H9 (cell line): ENCODE measurements around the gene RPS27. TPM values are rescaled to one million over a fixed set of nuclear protein-coding genes. Genes with fewer than 3 reads are reported as not detected.

Experiments
- DNase-seq: peaks from one replicate; pipeline ENCODE4 v3.0.0-alpha.2; 2017
- H2AFZ ChIP-seq: one replicate; pipeline ENCODE4 v1.6.1; 2013; ENCODE audit warnings: mild to moderate bottlenecking, low read length, control low read depth, moderate library complexity
- H2AK5ac ChIP-seq: 2 replicates; pipeline ENCODE4 v1.6.1; 2013; ENCODE audit warnings: low read length, control low read depth, mixed read lengths; ENCODE audit not compliant: insufficient read length
- H2BK120ac ChIP-seq: one replicate; pipeline ENCODE4 v1.6.1; 2013; ENCODE audit warnings: low read depth, mild to moderate bottlenecking, low read length, control low read depth, inconsistent platforms; ENCODE audit not compliant: poor library complexity, severe bottlenecking
- H2BK12ac ChIP-seq: 2 replicates; pipeline ENCODE4 v1.6.1; 2013; ENCODE audit warnings: low read length, control low read depth, mixed read lengths, low read depth; ENCODE audit not compliant: insufficient read length
- H2BK15ac ChIP-seq: 2 replicates; pipeline ENCODE4 v1.6.1; 2013; ENCODE audit warnings: low read depth, low read length, control low read depth
- H2BK20ac ChIP-seq: one replicate; pipeline ENCODE4 v1.6.1; 2013; ENCODE audit warnings: low read depth, mild to moderate bottlenecking, low read length, control low read depth, inconsistent platforms; ENCODE audit not compliant: poor library complexity, severe bottlenecking
- H2BK5ac ChIP-seq: 2 replicates; pipeline ENCODE4 v1.6.1; 2013; ENCODE audit warnings: low read length, control low read depth, mixed read lengths; ENCODE audit not compliant: insufficient read length
- H3K14ac ChIP-seq: 2 replicates; pipeline ENCODE4 v1.6.1; 2013; ENCODE audit warnings: low read length, control low read depth; ENCODE audit not compliant: insufficient read depth
- H3K18ac ChIP-seq: 2 replicates; pipeline ENCODE4 v1.6.1; 2013; ENCODE audit warnings: low read depth, mild to moderate bottlenecking, mixed read lengths, low read length, control low read depth; ENCODE audit not compliant: insufficient read length
- H3K23ac ChIP-seq: 2 replicates; pipeline ENCODE4 v1.6.1; 2013; ENCODE audit warnings: low read length, control low read depth, mixed read lengths, low read depth; ENCODE audit not compliant: insufficient read length
- H3K23me2 ChIP-seq: 2 replicates; pipeline ENCODE4 v1.6.1; 2013; ENCODE audit warnings: low read depth, mild to moderate bottlenecking, mixed read lengths, low read length, control low read depth; ENCODE audit not compliant: insufficient read length, poor library complexity, severe bottlenecking
- H3K27ac ChIP-seq: 2 replicates; pipeline ENCODE4 v1.5.1; 2013; ENCODE audit warnings: low read length, control low read depth, mixed read lengths, low read depth; ENCODE audit not compliant: insufficient read length
- H3K27me3 ChIP-seq: 2 replicates; pipeline ENCODE4 v1.6.1; 2013; ENCODE audit warnings: low read length, control low read depth, inconsistent platforms; ENCODE audit not compliant: insufficient read depth
- H3K4ac ChIP-seq: 2 replicates; pipeline ENCODE4 v1.6.1; 2013; ENCODE audit warnings: low read depth, mild to moderate bottlenecking, control low read depth, inconsistent platforms, low read length, moderate library complexity
- H3K4me1 ChIP-seq: 2 replicates; pipeline ENCODE4 v1.6.1; 2013; ENCODE audit warnings: low read length, control low read depth, inconsistent platforms; ENCODE audit not compliant: insufficient read depth
- H3K4me2 ChIP-seq: 2 replicates; pipeline ENCODE4 v1.6.1; 2013; ENCODE audit warnings: low read length, control low read depth, mixed read lengths; ENCODE audit not compliant: insufficient read length, insufficient read depth
- H3K56ac ChIP-seq: 2 replicates; pipeline ENCODE4 v1.6.1; 2013; ENCODE audit warnings: low read depth, mild to moderate bottlenecking, mixed read lengths, low read length, control low read depth; ENCODE audit not compliant: insufficient read length
- H3K79me1 ChIP-seq: 2 replicates; pipeline ENCODE4 v1.6.1; 2013; ENCODE audit warnings: low read depth, mild to moderate bottlenecking, moderate library complexity, low read length, control low read depth, inconsistent platforms; ENCODE audit not compliant: insufficient read depth, poor library complexity, severe bottlenecking
- H3K79me2 ChIP-seq: 2 replicates; pipeline ENCODE4 v1.6.1; 2013; ENCODE audit warnings: low read length, control low read depth, inconsistent platforms; ENCODE audit not compliant: insufficient read depth
- H3K9ac ChIP-seq: 2 replicates; pipeline ENCODE4 v1.6.1; 2013; ENCODE audit warnings: low read length, control low read depth, mixed read lengths; ENCODE audit not compliant: insufficient read length; ENCODE audit errors: extremely low read depth
- H3K9me3 ChIP-seq: one replicate; pipeline ENCODE4 v1.6.1; 2013; ENCODE audit warnings: low read depth, low read length, inconsistent platforms; ENCODE audit not compliant: control insufficient read depth
- H3T11ph ChIP-seq: one replicate; pipeline ENCODE4 v1.6.1; 2013; ENCODE audit warnings: mild to moderate bottlenecking, low read length, control low read depth, inconsistent platforms
- H4K20me1 ChIP-seq: one replicate; pipeline ENCODE4 v1.6.1; 2013; ENCODE audit not compliant: control insufficient read depth, insufficient read length, insufficient read depth
- H4K5ac ChIP-seq: 2 replicates; pipeline ENCODE4 v1.6.1; 2013; ENCODE audit warnings: low read depth, mild to moderate bottlenecking, mixed read lengths, low read length, control low read depth; ENCODE audit not compliant: insufficient read length
- H4K8ac ChIP-seq: replicated peaks from 2 replicates; pipeline ENCODE4 v1.6.1; 2013; ENCODE audit warnings: low read length, control low read depth, mixed read lengths, low read depth; ENCODE audit not compliant: insufficient read length
- H4K91ac ChIP-seq: 2 replicates; pipeline ENCODE4 v1.6.1; 2013; ENCODE audit warnings: low read depth, mild to moderate bottlenecking, moderate library complexity, mixed read lengths, low read length, control low read depth; ENCODE audit not compliant: insufficient read length
- H3K27ac Mint-ChIP-seq, 3 experiments: 2 replicates in 2 of 3; 3 replicates in 1 of 3; pipeline ENCODE4 v1.8.0; 2020 to 2021; ENCODE audit warnings: mixed read lengths in 3 of 3, mild to moderate bottlenecking in 1 of 3, moderate library complexity in 1 of 3
- H3K27me3 Mint-ChIP-seq: 2 replicates; pipeline ENCODE4 v1.8.0; 2021; ENCODE audit warnings: low read depth, mild to moderate bottlenecking, moderate library complexity, mixed read lengths
- H3K36me3 Mint-ChIP-seq, 3 experiments: 2 replicates in 2 of 3; 3 replicates in 1 of 3; pipeline ENCODE4 v1.8.0; 2020 to 2021; ENCODE audit warnings: low read depth in 3 of 3, mixed read lengths in 3 of 3; ENCODE audit not compliant: insufficient read depth in 1 of 3
- H3K4me1 Mint-ChIP-seq, 2 experiments: 2 replicates each; pipeline ENCODE4 v1.8.0; 2020; ENCODE audit warnings: mixed read lengths in 2 of 2
- H3K4me3 Mint-ChIP-seq, 2 experiments: 2 replicates in 1 of 2; 3 replicates in 1 of 2; pipeline ENCODE4 v1.8.0; 2020 to 2021; ENCODE audit warnings: mild to moderate bottlenecking in 2 of 2, mixed read lengths in 2 of 2, moderate library complexity in 1 of 2
- H3K9me3 Mint-ChIP-seq, 2 experiments: 2 replicates in 1 of 2; 3 replicates in 1 of 2; pipeline ENCODE4 v1.8.0; 2020; ENCODE audit warnings: mild to moderate bottlenecking in 2 of 2, mixed read lengths in 2 of 2, moderate library complexity in 1 of 2
- WGBS: extraction: QIAGEN DNeasy Blood & Tissue Kit; methylation state at CpG from one replicate; pipeline ENCODE4 v1.1.7; 2013; ENCODE audit warnings: missing lambda C conversion rate, low lambda C conversion rate, mixed read lengths; ENCODE audit not compliant: insufficient read length; ENCODE audit errors: extremely low coverage; 5-methylcytosine and 5-hydroxymethylcytosine counted together
- total RNA-seq: library from RNA; stranded (reverse); gene quantifications from 2 replicates; pipeline ENCODE4 v1.2.1, GENCODE V29; 2021
- TF ChIP-seq, protein P1 (sequence below): fragments of 200-600 bp; sonication (generic); conservative IDR thresholded peaks from 3 replicates; pipeline ENCODE4 v1.8.0; 2021; ENCODE audit warnings: antibody characterized with exemption, mild to moderate bottlenecking

Gene RPS27
- total RNA-seq, 1 experiment from 2014 or later: 2,321 TPM

- H3K27me3 ChIP-seq: no peaks in the 10 kb centered on the region
- H3K79me2 ChIP-seq: peaks cover 41% of the 10 kb centered on the region
- no peaks in the 10 kb centered on the region for H3K9me3 Mint-ChIP-seq
- H4K91ac ChIP-seq: no peak overlapping the region
- peak overlapping the region; percentile 5 for H3K27ac ChIP-seq
- peak overlapping the region; percentile 72 for H3K14ac ChIP-seq
- no peak overlapping the region for H3K56ac ChIP-seq
- no peak overlapping the region for H2AFZ ChIP-seq
- peak overlapping the region; percentile 99 to 100 for H3K4me3 Mint-ChIP-seq
- no peak overlapping the region for H2BK15ac ChIP-seq
- peak overlapping the region; percentile 98 for H3K4me2 ChIP-seq
- peak overlapping the region; percentile 93 for H3K9ac ChIP-seq
- peaks cover 17% of the 10 kb centered on the region for H3K23me2 ChIP-seq
- H3K36me3 Mint-ChIP-seq: peaks cover 27 to 48% (median 34%) of the 10 kb centered on the region in 3 experiments
- no peak overlapping the region for H2AK5ac ChIP-seq
- no peaks in the 10 kb centered on the region for H3K27me3 Mint-ChIP-seq
- H3T11ph ChIP-seq: no peak overlapping the region
- no peak overlapping the region for H2BK12ac ChIP-seq
- no peaks in the 10 kb centered on the region for H3K4me1 ChIP-seq
- H3K27ac Mint-ChIP-seq: peak overlapping the region; percentile 95 to 99 (median 99)
- peaks cover 18% of the 10 kb centered on the region for H3K79me1 ChIP-seq
- peak; percentile 42 for DNase-seq
- no peak overlapping the region for H3K4ac ChIP-seq
- peaks cover 35 to 44% of the 10 kb centered on the region in 2 experiments for H3K4me1 Mint-ChIP-seq
- H4K20me1 ChIP-seq: no peaks in the 10 kb centered on the region
- H4K8ac ChIP-seq: no peak overlapping the region
- H3K18ac ChIP-seq: no peak overlapping the region
- no peak overlapping the region for H4K5ac ChIP-seq
- no CpG with 5 or more reads among the region's 13 CpGs for WGBS
- H2BK120ac ChIP-seq: no peak overlapping the region
- no peak overlapping the region for H2BK20ac ChIP-seq
- H3K23ac ChIP-seq: no peak overlapping the region
- no peak overlapping the region for H2BK5ac ChIP-seq
- TF ChIP-seq, protein P1, sequence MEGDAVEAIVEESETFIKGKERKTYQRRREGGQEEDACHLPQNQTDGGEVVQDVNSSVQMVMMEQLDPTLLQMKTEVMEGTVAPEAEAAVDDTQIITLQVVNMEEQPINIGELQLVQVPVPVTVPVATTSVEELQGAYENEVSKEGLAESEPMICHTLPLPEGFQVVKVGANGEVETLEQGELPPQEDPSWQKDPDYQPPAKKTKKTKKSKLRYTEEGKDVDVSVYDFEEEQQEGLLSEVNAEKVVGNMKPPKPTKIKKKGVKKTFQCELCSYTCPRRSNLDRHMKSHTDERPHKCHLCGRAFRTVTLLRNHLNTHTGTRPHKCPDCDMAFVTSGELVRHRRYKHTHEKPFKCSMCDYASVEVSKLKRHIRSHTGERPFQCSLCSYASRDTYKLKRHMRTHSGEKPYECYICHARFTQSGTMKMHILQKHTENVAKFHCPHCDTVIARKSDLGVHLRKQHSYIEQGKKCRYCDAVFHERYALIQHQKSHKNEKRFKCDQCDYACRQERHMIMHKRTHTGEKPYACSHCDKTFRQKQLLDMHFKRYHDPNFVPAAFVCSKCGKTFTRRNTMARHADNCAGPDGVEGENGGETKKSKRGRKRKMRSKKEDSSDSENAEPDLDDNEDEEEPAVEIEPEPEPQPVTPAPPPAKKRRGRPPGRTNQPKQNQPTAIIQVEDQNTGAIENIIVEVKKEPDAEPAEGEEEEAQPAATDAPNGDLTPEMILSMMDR: no peak
- no peaks in the 10 kb centered on the region for H3K9me3 ChIP-seq
Observed at GRCh38 chr1:153957744-153958110, 32.8 kb upstream of the RPS27 start.
